ENCODE measurements around the gene CCND1.
"Not testable (repeated sequence)": the region's sequence is repeated elsewhere in the genome, so short reads cannot be mapped to it uniquely, and the experiment has no call there.

The CCND1 gene

GRCh38 chr11:69667619-69668604 lies 27.0 kb downstream of the CCND1 start:
- no peak for DNase-seq (ENCODE audit: low read depth)

- DNase-seq (ENCODE audit: low read depth), result no peak
These were observed 28.5 kb downstream of the CCND1 start for GRCh38 chr11:69669486-69669885.

DNA sequence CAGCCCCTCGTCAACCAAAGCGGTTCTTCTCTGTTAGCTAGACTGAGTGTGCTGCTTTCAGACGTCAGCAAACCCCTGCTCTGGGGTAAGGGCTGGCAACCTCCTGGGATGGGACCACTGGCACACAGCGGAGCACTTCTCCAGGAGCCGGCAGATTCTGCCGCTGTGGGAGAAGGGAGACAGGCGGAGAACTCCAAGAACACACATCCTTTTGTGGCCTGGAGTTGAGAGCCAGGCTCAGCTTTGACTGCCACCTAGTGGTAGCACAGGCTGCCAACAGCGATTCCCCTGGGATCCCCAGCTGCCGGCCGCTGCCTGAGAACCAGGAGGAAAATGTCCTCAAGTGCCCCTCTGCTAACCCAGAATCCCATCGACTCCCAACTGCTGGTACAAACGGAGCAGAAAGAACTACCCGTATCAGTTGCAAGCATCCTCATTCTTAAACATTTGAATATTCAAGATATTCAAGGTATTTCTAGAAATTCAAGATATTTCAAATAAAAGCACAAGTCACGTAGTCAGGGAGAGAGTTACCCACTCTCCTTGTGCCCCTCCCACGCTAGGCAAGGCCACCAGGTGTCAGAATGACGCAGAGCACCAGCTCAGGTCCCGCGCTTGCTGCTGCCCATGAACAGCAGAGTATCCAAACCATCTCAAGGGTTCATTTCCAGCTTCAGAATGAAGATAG lies 29.3 kb downstream of the CCND1 start:
- no peak for DNase-seq (ENCODE audit: low read depth)

DNA sequence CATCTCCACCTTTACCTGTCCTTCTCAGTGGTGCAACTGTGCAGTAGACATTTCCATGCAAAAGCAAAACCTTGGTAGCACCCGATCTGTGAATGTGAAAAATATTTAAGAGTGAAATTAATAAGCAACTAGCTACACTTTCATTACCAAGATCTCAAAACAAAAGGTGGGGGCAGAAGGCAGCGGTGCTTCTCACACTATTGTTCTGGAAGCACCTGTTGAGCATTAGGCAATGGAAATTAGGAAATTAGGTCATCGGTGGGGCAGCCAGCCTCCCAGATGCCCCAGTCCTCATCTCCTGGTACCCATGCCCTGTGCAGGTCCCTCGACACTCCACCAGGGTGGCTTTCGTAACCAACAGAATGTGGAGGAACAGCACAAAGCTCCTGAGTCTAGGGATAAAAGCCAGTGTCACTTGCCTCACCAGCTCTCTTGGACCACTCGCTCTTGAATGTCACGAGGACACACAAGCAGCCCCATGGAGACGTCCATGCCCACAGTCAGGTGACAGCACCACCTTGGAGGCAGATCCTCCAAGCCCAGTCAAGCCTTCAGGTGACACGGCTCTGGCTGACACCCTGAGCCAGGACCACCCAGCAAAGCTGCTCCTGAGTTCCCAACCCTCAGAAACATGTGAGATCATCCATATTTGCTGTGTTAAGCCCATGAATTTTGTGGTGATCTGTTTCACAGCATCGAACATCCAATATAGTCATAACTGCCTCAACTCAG lies 30.9 kb downstream of the CCND1 start:
- DNase-seq (ENCODE audit: low read depth), result no peak

GRCh38 chr11:69674267-69674885 lies 33.4 kb downstream of the CCND1 start:
- peak; percentile 40 for DNase-seq (ENCODE audit: low read depth)

GRCh38 chr11:69674886-69675714 lies 34.1 kb downstream of the CCND1 start, which contains the start of gene LTO1:
TSS of gene LTO1 (minus strand) at chr11:69675353. CDS start at chr11:69675239, 114 bp downstream.
- peak; percentile 86 for DNase-seq (ENCODE audit: low read depth)

- no peak for DNase-seq (ENCODE audit: low read depth)
These were observed 36.8 kb downstream of the CCND1 start for GRCh38 chr11:69677749-69678148.

DNA sequence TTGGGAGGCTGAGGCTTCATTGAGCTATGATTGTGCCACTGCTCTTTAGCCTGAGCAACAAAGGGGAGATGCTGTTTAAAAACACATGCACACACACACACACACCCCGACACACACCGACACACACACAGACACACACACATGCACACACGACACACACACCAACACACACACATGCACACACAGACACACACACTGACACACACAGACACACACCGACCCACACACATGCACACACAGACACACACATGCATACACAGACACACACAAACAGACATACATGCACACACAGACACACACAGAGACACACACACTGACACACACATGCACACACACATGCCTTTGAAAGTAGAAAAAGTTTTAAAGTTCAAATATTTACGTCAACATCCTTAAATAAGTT lies 39.7 kb downstream of the CCND1 start:
- DNase-seq (ENCODE audit: low read depth), result no peak

GRCh38 chr11:69682221-69682620 lies 41.3 kb downstream of the CCND1 start:
- DNase-seq (ENCODE audit: low read depth), result no peak

- no peak for DNase-seq (ENCODE audit: low read depth)
These were observed 41.8 kb downstream of the CCND1 start for GRCh38 chr11:69682681-69683326.

DNA sequence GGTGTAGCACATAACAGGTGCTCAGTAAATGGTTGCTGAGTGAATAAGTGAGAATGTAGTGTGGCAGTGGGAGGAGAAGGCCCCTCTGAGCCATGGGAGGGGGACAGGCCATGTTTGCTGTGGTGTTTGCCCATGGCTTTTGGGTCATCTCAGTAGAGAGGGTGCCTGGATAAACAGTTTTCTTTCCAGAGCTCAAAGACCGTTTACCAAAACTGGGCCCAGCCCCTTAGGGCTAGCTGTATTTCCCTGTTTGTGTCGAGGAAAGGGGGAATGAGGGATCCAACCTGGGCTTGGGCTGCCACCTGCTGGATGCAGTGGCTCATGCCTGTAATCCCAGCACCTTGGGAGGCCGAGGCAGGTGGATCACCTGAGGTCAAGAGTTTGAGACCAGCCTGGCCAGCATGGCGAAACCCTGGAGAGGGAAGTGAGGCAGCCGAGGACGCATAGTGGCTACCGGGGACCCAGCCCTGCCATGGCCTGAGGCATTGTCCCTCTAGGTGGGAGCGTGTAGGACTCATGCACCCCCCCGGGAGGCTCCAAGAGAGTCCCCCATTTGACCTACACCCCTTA lies 42.9 kb downstream of the CCND1 start:
- no peak for DNase-seq (ENCODE audit: low read depth)

DNA sequence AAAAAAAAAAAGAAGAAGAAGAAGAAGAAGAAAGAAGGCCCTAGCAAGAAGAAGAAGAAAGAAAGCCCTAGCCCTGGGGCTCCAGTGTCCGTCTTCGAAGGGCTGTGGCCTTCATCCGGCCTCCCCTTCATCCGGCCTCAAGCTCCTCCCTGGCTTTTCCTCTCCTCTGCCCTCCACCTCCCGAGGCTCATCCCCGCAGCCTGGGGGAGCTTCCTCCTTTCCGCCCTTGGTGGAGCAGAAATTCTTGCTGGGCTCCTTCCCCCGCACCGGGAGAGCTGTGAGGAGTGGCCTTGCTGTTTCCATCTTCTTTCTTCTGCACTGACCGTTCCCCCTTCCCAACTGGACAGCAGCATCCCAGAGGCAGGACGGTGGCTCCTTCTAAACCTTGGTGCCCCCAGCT lies 43.7 kb downstream of the CCND1 start:
- DNase-seq (ENCODE audit: low read depth), result no peak

GRCh38 chr11:69685348-69685747 lies 44.4 kb downstream of the CCND1 start:
- no peak for DNase-seq (ENCODE audit: low read depth)

- DNase-seq (ENCODE audit: low read depth), result no peak
These were observed 45.5 kb downstream of the CCND1 start for GRCh38 chr11:69686452-69686851.

GRCh38 chr11:69686856-69687255 lies 45.9 kb downstream of the CCND1 start:
- no peak for DNase-seq (ENCODE audit: low read depth)

- DNase-seq (ENCODE audit: low read depth), result not testable (repeated sequence)
These were observed 47.2 kb downstream of the CCND1 start for GRCh38 chr11:69687969-69688771.

DNA sequence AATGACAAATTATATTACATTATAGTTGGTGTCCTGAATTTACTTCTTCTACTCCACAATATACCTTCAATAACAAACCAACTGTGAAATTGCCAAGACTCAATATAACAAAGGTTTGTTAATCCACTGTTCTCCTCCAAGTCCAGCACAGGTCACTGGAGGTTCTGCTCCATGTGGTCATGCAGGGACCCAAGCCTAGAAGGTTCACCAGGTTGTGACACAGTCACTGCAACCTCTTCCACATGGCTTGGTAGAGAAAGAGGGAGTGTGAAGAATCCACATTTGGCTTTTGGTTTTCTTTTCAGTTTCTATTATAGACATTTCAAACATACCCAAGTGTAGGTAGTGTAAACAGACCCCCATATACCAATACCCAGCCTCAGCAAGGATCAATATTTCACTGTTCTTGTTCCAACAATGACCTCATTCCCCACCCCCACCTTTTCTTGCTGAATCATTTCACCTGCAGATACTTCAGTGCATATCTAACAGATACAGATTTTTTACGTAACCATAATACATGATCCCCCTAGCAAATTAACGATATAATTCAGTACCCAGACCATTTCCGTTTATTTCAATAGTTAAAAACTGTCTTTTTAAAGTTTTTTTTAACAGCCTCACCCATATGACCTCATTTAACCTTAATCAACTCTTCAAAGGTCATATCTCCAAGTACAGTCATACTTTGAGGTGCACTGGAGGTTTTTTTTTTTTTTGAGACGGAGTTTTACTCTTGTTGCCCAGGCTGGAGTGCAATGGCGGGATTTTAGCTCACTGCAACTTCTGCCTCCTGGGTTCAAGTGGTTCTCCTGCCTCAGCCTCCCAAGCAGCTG lies 48.7 kb downstream of the CCND1 start:
- no peak for DNase-seq (ENCODE audit: low read depth)

DNA sequence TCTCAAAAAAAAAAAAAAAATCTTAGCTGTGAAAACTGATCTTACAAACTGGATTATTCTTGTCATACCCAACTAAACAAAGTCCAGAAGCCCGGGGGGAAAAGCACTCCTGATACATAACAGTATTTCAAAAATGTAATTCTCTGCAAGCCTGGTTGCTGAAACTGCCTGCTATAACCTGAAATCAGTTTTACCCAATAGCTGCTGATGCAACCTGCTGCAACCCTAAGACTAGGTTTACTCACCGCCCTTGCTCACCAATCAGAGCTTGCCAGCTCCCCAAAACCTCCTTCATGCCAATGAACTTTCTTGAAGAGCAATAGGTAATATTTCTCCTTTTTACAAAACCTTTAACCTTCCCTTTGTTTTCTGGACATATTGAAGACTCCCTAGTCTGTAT lies 50.5 kb downstream of the CCND1 start:
- no peak for DNase-seq (ENCODE audit: low read depth)

Measured in HS-27A (cell line).